ENCODE measurements around the gene NAV2.

NAV2 gene

GRCh38 chr11:20013346-20014066 is 300.9 kb downstream of the NAV2 start:
- DNase-seq = no peak

- no peak for DNase-seq
These were observed 301.4 kb downstream of the NAV2 start for GRCh38 chr11:20014067-20014402.

- no peak for DNase-seq
These were observed 302.5 kb downstream of the NAV2 start for GRCh38 chr11:20015101-20015500.

- DNase-seq = no peak
These were observed 303.1 kb downstream of the NAV2 start for GRCh38 chr11:20015529-20016427.

GRCh38 chr11:20016526-20016925 is 303.9 kb downstream of the NAV2 start:
- DNase-seq = no peak

- no peak for DNase-seq
These were observed 304.7 kb downstream of the NAV2 start for GRCh38 chr11:20017320-20017719.

- no peak for DNase-seq
These were observed 307.6 kb downstream of the NAV2 start for GRCh38 chr11:20020198-20020597.

- DNase-seq = no peak
These were observed 308.1 kb downstream of the NAV2 start for GRCh38 chr11:20020716-20021115.

- DNase-seq = no peak
These were observed 308.6 kb downstream of the NAV2 start for GRCh38 chr11:20021212-20021611.

GRCh38 chr11:20021771-20022362 is 309.2 kb downstream of the NAV2 start:
- DNase-seq = no peak

GRCh38 chr11:20022363-20023081 is 309.9 kb downstream of the NAV2 start:
- DNase-seq = no peak

- DNase-seq = no peak
These were observed 310.4 kb downstream of the NAV2 start for GRCh38 chr11:20023082-20023426.

GRCh38 chr11:20024172-20024935 is 311.7 kb downstream of the NAV2 start:
- DNase-seq = no peak

GRCh38 chr11:20025332-20025840 is 312.7 kb downstream of the NAV2 start:
- no peak for DNase-seq

GRCh38 chr11:20026629-20027555 is 314.3 kb downstream of the NAV2 start:
- DNase-seq = no peak

GRCh38 chr11:20027556-20028013 is 314.9 kb downstream of the NAV2 start:
- DNase-seq = no peak

GRCh38 chr11:20029193-20029592 is 316.6 kb downstream of the NAV2 start:
- no peak for DNase-seq

- DNase-seq = no peak
These were observed 317.8 kb downstream of the NAV2 start for GRCh38 chr11:20030472-20030871.

- no peak for DNase-seq
These were observed 318.7 kb downstream of the NAV2 start for GRCh38 chr11:20031155-20032001.

- no peak for DNase-seq
These were observed 319.5 kb downstream of the NAV2 start for GRCh38 chr11:20032127-20032526.

Measured in CD4-positive, alpha-beta T cell treated with Interleukin-4 for 4 hours (primary cell).